Thyroid gland (tissue), 4 donors: ENCODE measurements around the gene RXFP2.

Experiments
- CTCF ChIP-seq, 6 experiments: fragments of 200-600 bp in 3 of 6; fragments of 450-650 bp in 3 of 6; sonication (generic) in 3 of 6; IDR thresholded peaks; one replicate each; pipeline ENCODE4 v1.5.1; 2016 to 2019; ENCODE audit warnings: antibody characterized with exemption in 6 of 6, mild to moderate bottlenecking in 2 of 6, inconsistent platforms in 1 of 6, moderate library complexity in 1 of 6
- POLR2A ChIP-seq, 2 donors: fragments of 450-650 bp; IDR thresholded peaks; one replicate each; pipeline ENCODE4 v1.6.1; 2017; ENCODE audit warnings: antibody characterized with exemption in 2 of 2, mild to moderate bottlenecking in 2 of 2, moderate library complexity in 1 of 2

- TF ChIP-seq CTCF (IDR thresholded peaks at IDR 0.05) (no peak), POLR2A (IDR thresholded peaks at IDR 0.05) (no peak)
These were observed 15.9 kb downstream of the RXFP2 start for GRCh38 chr13:31755211-31755610.
